NT2/D1 (cell line): Measurements from ENCODE around the gene METTL26.
"Not testable (repeated sequence)": the region's sequence is repeated elsewhere in the genome, so short reads cannot be mapped to it uniquely, and the experiment has no call there.

Experiments used
- DNase-seq: peaks from one replicate; pipeline ENCODE4 v3.0.0-alpha.2; 2011; ENCODE audit warnings: low read depth, low spot score
- H3K27me3 ChIP-seq: 2 replicates; pipeline ENCODE4 v1.6.0; 2011; ENCODE audit warnings: mild to moderate bottlenecking; ENCODE audit not compliant: insufficient read length, insufficient read depth
- H3K36me3 ChIP-seq: 2 replicates; pipeline ENCODE4 v1.6.1; 2011; ENCODE audit warnings: mild to moderate bottlenecking, low read length, mixed read lengths; ENCODE audit not compliant: insufficient read depth, insufficient read length
- H3K4me1 ChIP-seq: 2 replicates; pipeline ENCODE4 v1.5.1; 2011; ENCODE audit not compliant: insufficient read depth, insufficient read length
- H3K4me3 ChIP-seq: 2 replicates; pipeline ENCODE4 v1.5.1; 2011; ENCODE audit warnings: low read depth; ENCODE audit not compliant: insufficient read length
- H3K9ac ChIP-seq: 2 replicates; pipeline ENCODE4 v1.6.0; 2011; ENCODE audit warnings: low read depth; ENCODE audit not compliant: insufficient read length
- H3K9me3 ChIP-seq: 2 replicates; pipeline ENCODE4 v1.5.1; 2011; ENCODE audit warnings: mild to moderate bottlenecking, low read length; ENCODE audit not compliant: insufficient read depth
- SUZ12 ChIP-seq: IDR thresholded peaks from 2 replicates; pipeline ENCODE4 v1.6.1; 2011; ENCODE audit not compliant: insufficient read length, insufficient read depth; ENCODE audit errors: extremely low read depth
- YY1 ChIP-seq: IDR thresholded peaks from 2 replicates; pipeline ENCODE4 v1.6.1; 2011; ENCODE audit not compliant: insufficient read length, insufficient read depth
- ZNF274 ChIP-seq: IDR thresholded peaks from 2 replicates; pipeline ENCODE4 v1.6.1; 2011; ENCODE audit warnings: mild to moderate bottlenecking, low read depth, low read length

Gene METTL26

GRCh38 chr16:600781-601180 is 35.3 kb downstream of the METTL26 start:
- H3K36me3 ChIP-seq: peaks cover 27% of the 10 kb centered on the region
- peaks cover 2% of the 10 kb centered on the region for H3K4me1 ChIP-seq
- H3K27me3 ChIP-seq: peaks cover 9% of the 10 kb centered on the region
- H3K9ac ChIP-seq: no peak overlapping the region
- DNase-seq: no peak
- H3K9me3 ChIP-seq: peaks cover 5% of the 10 kb centered on the region; the same call in 1 of the 2 replicates
- H3K4me3 ChIP-seq: no peak overlapping the region
- TF ChIP-seq ZNF274 (no peak), YY1 (no peak), SUZ12 (no peak)

DNA sequence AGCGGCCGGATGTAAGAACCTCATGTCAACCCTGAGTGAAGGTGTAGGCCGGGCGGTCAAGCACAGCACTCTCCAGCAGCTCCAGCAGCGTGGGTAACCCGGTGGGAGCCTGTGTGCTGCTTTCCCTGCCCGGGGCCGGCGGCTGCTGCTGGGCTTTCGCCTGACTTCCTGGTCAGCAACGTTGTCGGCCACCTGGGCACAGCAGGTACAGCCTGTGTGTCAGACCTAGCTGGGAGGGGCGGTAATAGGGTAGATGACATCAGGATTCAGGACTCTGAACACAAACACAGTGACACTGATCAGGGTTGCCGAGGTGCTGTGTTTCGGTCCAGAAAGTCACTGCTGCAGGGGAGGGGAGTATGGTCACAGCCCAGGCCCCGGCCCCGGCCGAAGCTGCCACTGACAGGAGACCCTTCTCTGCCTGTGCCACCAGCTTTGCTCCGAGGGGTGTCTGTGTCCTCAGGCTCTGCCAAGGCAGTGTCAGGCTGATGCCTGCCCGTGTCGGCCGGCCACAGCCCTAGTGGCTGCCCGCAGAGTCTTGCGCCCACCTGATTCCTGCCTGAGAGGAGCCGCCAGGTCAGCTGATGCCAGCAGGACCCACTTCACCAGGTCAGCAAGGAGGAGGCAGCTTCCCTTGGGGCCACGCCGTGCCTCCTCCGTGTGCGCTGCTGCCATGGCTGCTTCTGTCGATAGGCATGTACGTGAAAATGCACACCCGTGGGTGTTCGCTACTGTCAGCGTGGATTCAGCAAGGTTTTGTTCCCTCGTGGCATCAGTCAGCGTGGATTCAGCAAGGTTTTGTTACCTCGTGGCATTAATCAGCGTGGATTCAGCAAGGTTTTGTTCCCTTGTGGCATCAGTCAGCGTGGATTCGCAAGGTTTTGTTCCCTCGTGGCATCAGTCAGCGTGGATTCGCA is 37.0 kb downstream of the METTL26 start:
- no peaks in the 10 kb centered on the region; the same call in 1 of the 2 replicates for H3K9me3 ChIP-seq
- DNase-seq: no peak
- peaks cover 2% of the 10 kb centered on the region for H3K4me1 ChIP-seq
- TF ChIP-seq SUZ12 (no peak), ZNF274 (no peak), YY1 (no peak)
- H3K27me3 ChIP-seq: peaks cover 19% of the 10 kb centered on the region
- H3K9ac ChIP-seq: no peak overlapping the region
- no peak overlapping the region for H3K4me3 ChIP-seq
- H3K36me3 ChIP-seq: peaks cover 27% of the 10 kb centered on the region

GRCh38 chr16:597655-598054 is 38.5 kb downstream of the METTL26 start:
- not testable (repeated sequence) for H3K4me1 ChIP-seq, H3K9ac ChIP-seq, H3K9me3 ChIP-seq, DNase-seq, H3K4me3 ChIP-seq
- H3K27me3 ChIP-seq: peaks cover 33% of the 10 kb centered on the region
- H3K36me3 ChIP-seq: peaks cover 36% of the 10 kb centered on the region

DNA sequence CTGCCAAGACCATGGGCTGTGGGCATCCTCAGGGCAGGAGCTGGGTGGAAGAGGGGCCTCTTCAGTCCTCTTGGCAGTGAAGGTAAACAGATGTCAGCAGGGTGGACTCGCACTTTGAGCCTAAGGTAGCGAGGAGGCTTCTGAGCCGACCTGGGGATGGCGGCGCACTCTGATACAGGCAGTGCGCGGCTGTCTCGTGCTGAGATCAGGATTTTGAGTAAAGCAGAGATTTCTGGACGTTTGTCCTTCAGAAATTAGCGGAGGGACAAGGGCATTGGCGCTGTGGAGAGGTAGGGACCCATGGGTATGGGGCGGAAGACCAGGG is 39.4 kb downstream of the METTL26 start:
- Histone ChIP-seq H3K4me3 (no peak overlapping the region), H3K4me1 (peaks cover 7% of the 10 kb centered on the region), H3K9ac (no peak overlapping the region), H3K27me3 (peaks cover 43% of the 10 kb centered on the region), H3K36me3 (peaks cover 45% of the 10 kb centered on the region), H3K9me3 (no peaks in the 10 kb centered on the region; the same call in 1 of the 2 replicates)
- TF ChIP-seq YY1 (no peak), SUZ12 (no peak), ZNF274 (no peak)
- no peak for DNase-seq

DNA sequence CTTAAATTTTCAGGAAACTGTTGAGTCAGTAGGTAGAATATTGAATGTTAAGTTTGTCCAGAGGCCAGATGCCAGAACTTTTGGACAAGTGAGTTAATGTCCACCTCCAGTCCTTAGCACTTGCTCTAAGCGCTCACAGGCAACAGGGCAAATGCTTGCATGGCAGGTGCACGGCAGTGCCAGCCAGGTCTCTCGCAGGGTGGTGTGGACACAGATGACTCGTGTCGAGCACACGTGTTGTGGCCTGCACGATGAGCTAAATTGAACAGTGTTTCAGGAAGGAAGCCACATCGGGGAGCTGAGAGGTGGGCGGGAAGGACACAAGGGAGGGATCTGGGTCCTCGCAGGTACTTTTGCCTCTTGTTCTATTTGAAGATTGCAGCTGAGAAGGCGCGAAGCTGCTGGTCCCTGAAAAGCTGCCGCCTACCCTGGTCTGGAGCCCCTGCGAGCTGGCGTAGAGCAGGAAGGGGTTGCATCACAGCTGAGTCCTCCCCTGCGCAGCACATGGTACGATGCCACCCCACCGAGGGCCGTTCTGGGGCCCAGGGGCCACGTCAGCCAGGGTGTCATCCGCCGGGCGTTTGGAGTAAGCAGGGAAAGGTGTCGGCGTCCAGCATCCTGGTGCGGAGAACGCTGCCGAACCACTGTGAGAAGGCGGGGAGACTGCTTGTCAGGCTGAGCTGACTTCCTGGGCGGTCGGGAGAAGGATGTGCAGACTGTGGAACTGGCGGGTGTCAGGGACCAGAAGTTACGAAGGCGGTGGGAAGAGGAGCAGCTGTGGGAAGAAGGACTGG is 40.0 kb downstream of the METTL26 start:
- DNase-seq: no peak

GRCh38 chr16:595094-595528 is 41.0 kb downstream of the METTL26 start:
- TF ChIP-seq SUZ12 (no peak), ZNF274 (no peak), YY1 (no peak)
- peaks cover 59% of the 10 kb centered on the region for H3K27me3 ChIP-seq
- DNase-seq: no peak
- no peak overlapping the region for H3K4me3 ChIP-seq
- peaks cover 42% of the 10 kb centered on the region for H3K36me3 ChIP-seq
- H3K9ac ChIP-seq: no peak overlapping the region
- H3K4me1 ChIP-seq: peaks cover 9% of the 10 kb centered on the region
- H3K9me3 ChIP-seq: no peaks in the 10 kb centered on the region; the same call in 1 of the 2 replicates

More for the DNA sequence above, 40.0 kb downstream of the METTL26 start:
- peaks cover 7% of the 10 kb centered on the region for H3K4me1 ChIP-seq
- no peak overlapping the region for H3K9ac ChIP-seq
- H3K9me3 ChIP-seq: no peaks in the 10 kb centered on the region; the same call in 1 of the 2 replicates
- no peak overlapping the region for H3K4me3 ChIP-seq
- TF ChIP-seq ZNF274: no peak
- no peak for TF ChIP-seq SUZ12
- no peak for TF ChIP-seq YY1
- H3K36me3 ChIP-seq: peaks cover 43% of the 10 kb centered on the region
- H3K27me3 ChIP-seq: peaks cover 48% of the 10 kb centered on the region

DNA sequence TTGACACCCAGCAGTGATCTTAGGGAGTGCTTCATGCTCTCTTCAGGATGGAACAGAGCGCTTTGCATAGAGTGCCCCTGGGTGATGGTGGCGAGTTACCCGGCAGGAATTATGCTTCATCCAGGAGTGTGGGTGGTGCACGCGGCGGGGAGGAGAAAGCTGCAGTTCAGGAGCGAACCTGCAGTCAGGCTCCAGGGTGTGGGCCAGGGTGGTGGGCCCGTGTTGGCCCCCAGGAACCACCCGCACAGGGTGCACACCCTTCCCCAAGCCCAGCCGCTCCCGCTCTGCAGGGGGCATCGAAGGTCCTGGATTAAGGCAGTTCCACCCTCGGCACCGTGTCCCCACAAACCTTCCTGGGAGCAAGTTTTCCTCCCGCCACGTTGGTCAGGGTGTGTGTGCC is 42.3 kb downstream of the METTL26 start:
- TF ChIP-seq YY1 (no peak), SUZ12 (no peak), ZNF274 (no peak)
- Histone ChIP-seq H3K4me1 (peaks cover 9% of the 10 kb centered on the region), H3K27me3 (peaks cover 59% of the 10 kb centered on the region), H3K9me3 (no peaks in the 10 kb centered on the region), H3K9ac (no peak overlapping the region), H3K4me3 (no peak overlapping the region), H3K36me3 (peaks cover 32% of the 10 kb centered on the region)
- no peak for DNase-seq
